Right lobe of liver (tissue), 4 donors: ENCODE measurements around the gene GRM8.

ENCODE experiments used
- POLR2A ChIP-seq: fragments of 450-650 bp; IDR thresholded peaks from one replicate; pipeline ENCODE4 v1.6.1; 2017; ENCODE audit warnings: antibody characterized with exemption, mild to moderate bottlenecking
- TF ChIP-seq, protein P1 (sequence below), 4 donors: fragments of 200-600 bp in 3 of 4; fragments of 450-650 bp in 1 of 4; IDR thresholded peaks; one replicate each; pipeline versions ENCODE4 v1.5.1 to v1.8.0; 2016 to 2022; ENCODE audit warnings: antibody characterized with exemption in 4 of 4, mild to moderate bottlenecking in 2 of 4
- donor health status: DM: no; HTN: no; CAD: no.
- donor health status: DM: no; HTN: no; CAD: no.
- donor health status: DM: no; HTN: yes; CAD: no.

GRCh38 chr7:127154958-127155357 lies 97.8 kb downstream of the GRM8 start:
- no peak for TF ChIP-seq POLR2A
- TF ChIP-seq, protein P1, sequence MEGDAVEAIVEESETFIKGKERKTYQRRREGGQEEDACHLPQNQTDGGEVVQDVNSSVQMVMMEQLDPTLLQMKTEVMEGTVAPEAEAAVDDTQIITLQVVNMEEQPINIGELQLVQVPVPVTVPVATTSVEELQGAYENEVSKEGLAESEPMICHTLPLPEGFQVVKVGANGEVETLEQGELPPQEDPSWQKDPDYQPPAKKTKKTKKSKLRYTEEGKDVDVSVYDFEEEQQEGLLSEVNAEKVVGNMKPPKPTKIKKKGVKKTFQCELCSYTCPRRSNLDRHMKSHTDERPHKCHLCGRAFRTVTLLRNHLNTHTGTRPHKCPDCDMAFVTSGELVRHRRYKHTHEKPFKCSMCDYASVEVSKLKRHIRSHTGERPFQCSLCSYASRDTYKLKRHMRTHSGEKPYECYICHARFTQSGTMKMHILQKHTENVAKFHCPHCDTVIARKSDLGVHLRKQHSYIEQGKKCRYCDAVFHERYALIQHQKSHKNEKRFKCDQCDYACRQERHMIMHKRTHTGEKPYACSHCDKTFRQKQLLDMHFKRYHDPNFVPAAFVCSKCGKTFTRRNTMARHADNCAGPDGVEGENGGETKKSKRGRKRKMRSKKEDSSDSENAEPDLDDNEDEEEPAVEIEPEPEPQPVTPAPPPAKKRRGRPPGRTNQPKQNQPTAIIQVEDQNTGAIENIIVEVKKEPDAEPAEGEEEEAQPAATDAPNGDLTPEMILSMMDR (IDR thresholded peaks at IDR 0.05) = no peak
